ENCODE data around the gene ARHGAP29.

- TF ChIP-seq POLR2A (IDR thresholded peaks at IDR 0.05; ENCODE audit: low read depth) (no peak), CTCF (IDR thresholded peaks at IDR 0.05) (no peak), POLR2AphosphoS5 (IDR thresholded peaks at IDR 0.05) (no peak), EP300 (IDR thresholded peaks at IDR 0.05) (no peak)
These were observed 16.9 kb upstream of the ARHGAP29 start for GRCh38 chr1:94254073-94254810.
